ENCODE results near the gene HTATSF1. TPM values are rescaled to one million over a fixed set of nuclear protein-coding genes. Genes with fewer than 3 reads are reported as not detected.

HTATSF1 gene
- total RNA-seq, 2 donors from 2014 or later, result 41.5 to 45.3 TPM

DNA sequence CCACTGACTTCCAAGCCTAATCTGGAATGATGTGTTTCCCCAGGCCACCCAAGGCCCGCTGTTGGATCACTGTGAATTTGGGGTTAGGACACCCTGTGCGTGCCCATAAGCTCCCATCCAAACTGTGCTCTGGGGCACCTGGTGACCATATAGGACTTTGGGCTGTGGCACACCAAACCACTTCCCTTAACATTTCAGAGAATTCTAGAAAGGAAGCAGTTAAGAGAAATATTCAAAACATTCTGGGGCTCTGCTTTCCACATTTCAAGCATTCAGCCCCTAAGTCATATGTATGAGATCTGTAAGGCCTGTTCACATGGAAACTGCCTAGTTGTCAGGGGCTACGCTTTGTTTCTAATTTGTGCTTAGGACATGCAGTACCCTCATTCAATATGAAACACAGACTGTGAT, 49.0 kb downstream of the HTATSF1 start:
- Mint-ChIP-seq H3K36me3 (no peaks in the 10 kb centered on the region), H3K9me3 (no peaks in the 10 kb centered on the region), H3K27ac (no peak overlapping the region)
- ATAC-seq (peak; percentile 39 to 52), DNase-seq (ENCODE audit: low spot score in 2 of 2) (no peak)

- no peak overlapping the region for H3K27ac Mint-ChIP-seq
- no peaks in the 10 kb centered on the region for H3K9me3 Mint-ChIP-seq
- no peaks in the 10 kb centered on the region for H3K36me3 Mint-ChIP-seq
- DNase-seq (ENCODE audit: low spot score in 2 of 2) (no peak), ATAC-seq (no peak)
Observed at GRCh38 chrX:136549226-136549625, 51.8 kb downstream of the HTATSF1 start.

DNA sequence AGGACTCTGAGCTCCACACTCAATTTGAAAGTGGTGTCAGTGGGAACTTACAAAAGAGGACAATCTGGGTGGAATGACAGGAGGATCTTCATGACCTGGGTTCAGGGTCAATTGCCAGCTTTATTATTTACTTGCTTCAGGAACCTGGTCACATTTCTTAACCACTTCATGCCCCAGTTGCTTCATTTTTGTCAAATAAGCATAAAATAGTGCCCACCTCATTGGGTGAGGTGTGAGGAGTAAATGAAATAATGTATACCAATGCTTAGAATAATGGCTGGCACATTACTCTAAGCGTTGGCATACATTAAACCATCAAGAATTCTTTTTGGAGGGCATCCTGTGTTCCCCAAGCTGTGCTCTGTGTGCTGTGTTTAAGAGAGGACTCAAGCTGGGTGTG, 54.0 kb downstream of the HTATSF1 start:
- Mint-ChIP-seq H3K36me3 (no peaks in the 10 kb centered on the region), H3K9me3 (no peaks in the 10 kb centered on the region), H3K27ac (no peak overlapping the region)
- DNase-seq (ENCODE audit: low spot score in 2 of 2) (no peak), ATAC-seq (no peak)

DNA sequence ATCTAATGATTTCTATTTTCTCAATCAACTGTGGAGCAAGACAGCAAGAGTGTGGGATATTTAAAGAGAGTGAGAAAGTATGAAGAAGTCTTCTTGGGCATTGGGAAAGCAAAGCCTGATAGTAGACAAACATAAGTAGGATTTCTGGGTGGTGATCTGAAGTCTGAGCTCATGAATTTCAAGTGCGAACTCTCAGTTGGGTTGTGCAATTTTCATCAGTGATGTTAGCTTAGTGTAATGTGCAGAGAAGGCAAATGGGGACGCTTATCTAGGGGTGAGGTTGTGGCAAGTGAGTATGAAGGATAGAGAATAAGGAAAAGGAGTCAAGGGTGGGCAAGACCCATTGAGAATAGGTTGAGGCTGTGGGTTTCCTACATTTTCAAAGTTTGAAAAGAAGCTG, 58.3 kb downstream of the HTATSF1 start:
- no peaks in the 10 kb centered on the region for H3K9me3 Mint-ChIP-seq
- ATAC-seq (no peak), DNase-seq (ENCODE audit: low spot score in 2 of 2) (no peak)
- H3K36me3 Mint-ChIP-seq, result no peaks in the 10 kb centered on the region
- H3K27ac Mint-ChIP-seq, result no peak overlapping the region

Other genes with a start within 250 kb of the HTATSF1 start
- 10 to 100 TPM; 14.3 to 19.8 TPM for gene MAP7D3, start 246.2 kb upstream of the HTATSF1 start, total RNA-seq
- not detected for gene ADGRG4, start 196.6 kb upstream of the HTATSF1 start, total RNA-seq
- not detected for gene BRS3, start 9.6 kb upstream of the HTATSF1 start, total RNA-seq
- gene VGLL1, start 34.6 kb downstream of the HTATSF1 start, total RNA-seq, result not detected
- 100 to 1,000 TPM in 1 of 2 donors, 10 to 100 TPM in 1; 80.0 to 134 TPM for gene CD40LG, start 150.6 kb downstream of the HTATSF1 start, total RNA-seq